ENCODE measurements around the gene ARHGEF9.
A peak's percentile ranks its signal among the peaks of the same experiment; 100 is the strongest.

ARHGEF9 gene

DNA sequence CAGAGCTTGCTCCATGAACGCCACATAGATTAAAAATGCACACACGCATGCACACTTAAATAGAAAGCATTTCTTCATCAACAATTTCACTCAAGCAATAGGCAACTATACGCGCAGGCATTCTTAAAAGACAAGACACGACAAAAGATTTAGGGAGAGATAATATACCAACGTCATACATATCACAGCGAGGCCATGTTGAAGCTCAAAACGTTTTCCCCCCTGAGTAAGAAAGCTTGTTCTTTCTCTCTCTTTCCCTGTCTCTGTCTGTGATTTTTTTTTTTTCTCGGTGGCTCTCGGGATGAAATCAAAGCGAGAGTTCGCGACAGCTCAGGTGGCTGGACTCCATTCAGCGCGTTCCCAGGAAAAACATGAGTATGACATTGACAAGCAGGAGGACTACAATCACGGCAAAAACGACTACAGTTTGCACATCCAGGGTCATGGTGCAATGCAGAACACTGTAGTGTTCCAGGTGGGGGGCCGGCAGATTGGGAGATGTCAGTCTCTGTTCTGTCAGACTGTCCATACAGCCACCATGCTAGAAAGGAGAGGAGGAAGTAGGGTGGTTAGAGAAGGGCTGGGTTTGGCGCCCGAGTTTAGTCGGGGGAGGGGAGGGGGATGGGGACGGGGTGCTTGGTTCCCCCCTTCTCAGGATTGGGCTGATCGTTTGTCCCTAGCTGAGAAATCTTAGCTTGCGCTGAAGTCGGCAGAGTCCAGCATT, 30.7 kb downstream of the ARHGEF9 start:
- Histone ChIP-seq H3K9ac (ENCODE audit: insufficient read length) (peak overlapping the region; percentile 81), H3K4me3 (peak overlapping the region; percentile 91), H3K36me3 (ENCODE audit: insufficient read depth, low read length) (no peaks in the 10 kb centered on the region), H3K27ac (peak overlapping the region; percentile 82), H3K9me3 (ENCODE audit: low read depth, low read length) (no peaks in the 10 kb centered on the region)
- DNase-seq (ENCODE audit: low read depth, low spot score), result no peak
- TF ChIP-seq EZH2 (IDR thresholded peaks at IDR 0.05) (no peak), FOXP2 (optimal IDR thresholded peaks at IDR 0.05; ENCODE audit: control extremely low read depth, extremely low read length, insufficient read depth) (no peak), POLR2AphosphoS5 (IDR thresholded peaks at IDR 0.05; ENCODE audit: borderline replicate concordance, low read depth, low read length) (no peak)

DNA sequence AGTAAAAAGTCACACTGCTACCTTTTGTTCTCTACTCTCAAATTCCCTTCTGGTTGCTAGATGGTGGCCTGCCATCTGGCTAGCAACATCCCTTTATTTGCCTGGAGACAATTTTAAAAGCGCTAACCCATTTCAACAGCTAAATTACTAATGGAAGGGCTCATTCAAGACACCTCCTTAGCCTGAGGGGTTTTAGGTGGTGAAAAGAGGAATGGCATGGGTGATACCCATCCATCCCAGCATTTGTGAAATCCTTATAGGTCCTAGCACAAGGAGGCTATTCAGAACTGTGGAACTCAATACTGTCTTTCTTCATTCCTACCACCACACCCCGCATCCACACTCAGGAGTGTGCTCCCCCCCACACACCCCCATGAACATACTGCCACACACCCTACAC, 33.5 kb downstream of the ARHGEF9 start:
- H3K27ac ChIP-seq, result no peak overlapping the region
- H3K9ac ChIP-seq (ENCODE audit: insufficient read length), result no peak overlapping the region
- H3K36me3 ChIP-seq (ENCODE audit: insufficient read depth, low read length), result no peaks in the 10 kb centered on the region
- H3K4me3 ChIP-seq, result no peak overlapping the region
- H3K9me3 ChIP-seq (ENCODE audit: low read depth, low read length), result no peaks in the 10 kb centered on the region
- TF ChIP-seq POLR2AphosphoS5 (IDR thresholded peaks at IDR 0.05; ENCODE audit: borderline replicate concordance, low read depth, low read length) (no peak), EZH2 (IDR thresholded peaks at IDR 0.05) (no peak), FOXP2 (optimal IDR thresholded peaks at IDR 0.05; ENCODE audit: control extremely low read depth, extremely low read length, insufficient read depth) (no peak)
- no peak for DNase-seq (ENCODE audit: low read depth, low spot score)

DNA sequence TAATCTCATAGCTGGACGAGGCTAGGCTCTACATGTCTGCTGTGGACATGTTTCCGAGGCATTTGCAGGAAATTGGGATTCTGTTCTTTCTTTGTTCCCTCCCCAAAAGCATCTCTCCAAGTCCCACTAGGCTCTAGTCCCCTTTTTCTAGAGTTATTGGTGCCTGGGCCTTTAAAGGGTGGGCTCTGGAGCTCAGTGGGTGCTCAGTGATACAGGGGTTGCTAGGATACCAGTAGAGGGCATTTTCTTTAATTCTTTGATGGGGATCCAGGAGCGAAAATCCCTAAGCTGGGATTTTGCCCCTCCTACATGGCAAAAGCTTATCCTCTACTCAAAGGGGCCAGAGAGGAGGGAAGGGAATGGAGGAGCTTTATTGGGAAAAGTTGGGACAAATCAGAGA, 34.2 kb downstream of the ARHGEF9 start:
- no peaks in the 10 kb centered on the region for H3K36me3 ChIP-seq (ENCODE audit: insufficient read depth, low read length)
- DNase-seq (ENCODE audit: low read depth, low spot score), result no peak
- TF ChIP-seq POLR2AphosphoS5 (IDR thresholded peaks at IDR 0.05; ENCODE audit: borderline replicate concordance, low read depth, low read length) (no peak), EZH2 (IDR thresholded peaks at IDR 0.05) (no peak), FOXP2 (optimal IDR thresholded peaks at IDR 0.05; ENCODE audit: control extremely low read depth, extremely low read length, insufficient read depth) (no peak)
- no peaks in the 10 kb centered on the region for H3K9me3 ChIP-seq (ENCODE audit: low read depth, low read length)
- H3K4me3 ChIP-seq, result no peak overlapping the region
- H3K9ac ChIP-seq (ENCODE audit: insufficient read length), result no peak overlapping the region
- no peak overlapping the region for H3K27ac ChIP-seq

DNA sequence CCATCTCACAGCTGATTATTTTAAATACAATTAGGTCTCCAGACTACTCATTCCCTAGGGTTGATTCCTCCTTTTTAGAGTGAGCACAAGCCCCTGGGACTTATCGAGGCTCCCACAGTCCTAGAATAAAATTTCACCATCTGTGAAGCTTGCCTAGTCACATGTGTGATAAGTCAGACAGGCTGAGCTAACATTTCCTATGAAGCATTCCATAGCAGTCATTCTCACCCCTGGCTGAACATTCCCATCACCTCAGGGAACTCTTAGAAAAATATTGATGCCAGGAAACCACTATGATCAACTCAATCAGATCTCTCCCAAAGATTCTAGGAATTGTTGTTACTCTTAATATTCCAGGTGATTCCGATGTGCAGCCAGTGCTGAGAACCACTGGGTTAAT, 37.7 kb downstream of the ARHGEF9 start:
- DNase-seq (ENCODE audit: low read depth, low spot score), result no peak
- no peak for TF ChIP-seq FOXP2 (optimal IDR thresholded peaks at IDR 0.05; ENCODE audit: control extremely low read depth, extremely low read length, insufficient read depth)
- TF ChIP-seq EZH2 (IDR thresholded peaks at IDR 0.05), result no peak
- no peak for TF ChIP-seq POLR2AphosphoS5 (IDR thresholded peaks at IDR 0.05; ENCODE audit: borderline replicate concordance, low read depth, low read length)
- Histone ChIP-seq H3K4me3 (no peak overlapping the region), H3K27ac (no peak overlapping the region), H3K36me3 (ENCODE audit: insufficient read depth, low read length) (no peaks in the 10 kb centered on the region), H3K9me3 (ENCODE audit: low read depth, low read length) (no peaks in the 10 kb centered on the region), H3K9ac (ENCODE audit: insufficient read length) (no peak overlapping the region)

DNA sequence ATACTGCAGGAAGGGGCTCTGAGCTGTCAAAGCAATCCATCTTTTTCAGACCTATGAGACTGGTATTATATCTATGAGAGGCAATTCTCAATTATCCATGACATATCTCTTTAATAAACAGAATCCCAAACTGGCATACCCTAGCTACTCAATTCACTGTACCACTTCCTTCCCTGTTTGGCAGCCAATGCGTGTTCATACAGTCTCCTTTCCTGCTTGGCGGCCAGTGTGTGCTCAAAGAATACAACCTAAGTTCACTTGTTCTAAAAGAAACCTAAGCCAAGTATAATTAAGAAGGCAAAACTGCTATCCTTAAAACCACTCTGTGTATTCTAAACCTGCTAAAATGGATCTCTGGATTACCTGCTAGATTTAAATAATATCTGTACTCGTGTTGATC, 38.3 kb downstream of the ARHGEF9 start:
- Histone ChIP-seq H3K4me3 (no peak overlapping the region), H3K9me3 (ENCODE audit: low read depth, low read length) (no peaks in the 10 kb centered on the region), H3K36me3 (ENCODE audit: insufficient read depth, low read length) (no peaks in the 10 kb centered on the region), H3K27ac (no peak overlapping the region), H3K9ac (ENCODE audit: insufficient read length) (no peak overlapping the region)
- DNase-seq (ENCODE audit: low read depth, low spot score), result no peak
- TF ChIP-seq POLR2AphosphoS5 (IDR thresholded peaks at IDR 0.05; ENCODE audit: borderline replicate concordance, low read depth, low read length), result no peak
- TF ChIP-seq FOXP2 (optimal IDR thresholded peaks at IDR 0.05; ENCODE audit: control extremely low read depth, extremely low read length, insufficient read depth), result no peak
- TF ChIP-seq EZH2 (IDR thresholded peaks at IDR 0.05), result no peak

DNA sequence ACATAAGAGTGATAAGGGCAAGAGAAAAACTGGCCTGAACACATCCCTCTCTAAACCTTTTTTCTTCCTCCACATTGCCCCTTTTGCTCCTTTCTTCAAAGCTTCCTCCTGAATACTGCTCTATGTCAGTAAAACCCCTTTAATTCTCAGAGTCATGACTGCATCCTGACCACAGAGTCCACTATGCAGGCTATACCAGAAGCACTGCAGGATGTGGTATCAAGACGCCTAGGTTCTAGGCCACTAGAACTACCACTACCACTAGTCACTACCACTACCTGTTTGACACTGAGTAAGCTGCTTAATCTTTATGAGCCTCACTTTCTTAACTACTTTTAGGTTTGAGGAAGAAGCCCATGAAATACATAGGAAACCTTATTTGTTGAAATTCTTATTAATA, 38.7 kb downstream of the ARHGEF9 start:
- Histone ChIP-seq H3K36me3 (ENCODE audit: insufficient read depth, low read length) (no peaks in the 10 kb centered on the region), H3K4me3 (no peak overlapping the region), H3K27ac (no peak overlapping the region), H3K9me3 (ENCODE audit: low read depth, low read length) (no peaks in the 10 kb centered on the region), H3K9ac (ENCODE audit: insufficient read length) (no peak overlapping the region)
- TF ChIP-seq FOXP2 (optimal IDR thresholded peaks at IDR 0.05; ENCODE audit: control extremely low read depth, extremely low read length, insufficient read depth), result no peak
- TF ChIP-seq POLR2AphosphoS5 (IDR thresholded peaks at IDR 0.05; ENCODE audit: borderline replicate concordance, low read depth, low read length), result no peak
- TF ChIP-seq EZH2 (IDR thresholded peaks at IDR 0.05), result no peak
- DNase-seq (ENCODE audit: low read depth, low spot score), result no peak

DNA sequence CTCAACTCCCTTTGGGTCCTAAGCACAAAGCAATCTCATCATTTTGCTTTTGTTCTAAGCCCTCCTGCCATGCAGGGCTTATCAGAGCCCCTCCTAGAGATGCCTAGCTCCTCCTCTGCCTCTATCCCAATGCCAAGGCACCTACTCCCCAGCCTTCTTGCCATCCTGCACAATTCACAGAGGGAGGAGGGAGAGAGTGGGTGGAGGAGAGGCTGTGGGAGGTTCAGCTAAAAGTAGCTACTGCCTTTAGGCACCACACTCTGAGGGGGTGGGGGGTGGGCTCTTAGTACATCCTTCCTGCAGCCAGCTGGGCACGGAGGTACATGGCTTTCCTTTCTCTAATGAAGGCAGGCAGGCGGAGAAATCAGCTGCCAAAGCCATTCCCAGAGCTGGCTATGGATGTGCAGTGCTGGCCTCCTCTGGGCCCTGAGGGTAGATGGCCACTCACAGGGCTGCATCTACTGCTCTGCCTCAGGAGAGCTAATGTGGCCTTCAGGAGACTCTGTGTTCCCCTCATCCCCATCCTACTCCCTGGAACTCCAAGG, 40.1 kb downstream of the ARHGEF9 start:
- DNase-seq (ENCODE audit: low read depth, low spot score), result no peak
- no peaks in the 10 kb centered on the region for H3K9me3 ChIP-seq (ENCODE audit: low read depth, low read length)
- H3K9ac ChIP-seq (ENCODE audit: insufficient read length), result no peak overlapping the region
- no peak overlapping the region for H3K27ac ChIP-seq
- TF ChIP-seq EZH2 (IDR thresholded peaks at IDR 0.05) (no peak), FOXP2 (optimal IDR thresholded peaks at IDR 0.05; ENCODE audit: control extremely low read depth, extremely low read length, insufficient read depth) (no peak), POLR2AphosphoS5 (IDR thresholded peaks at IDR 0.05; ENCODE audit: borderline replicate concordance, low read depth, low read length) (no peak)
- H3K36me3 ChIP-seq (ENCODE audit: insufficient read depth, low read length), result no peaks in the 10 kb centered on the region
- no peak overlapping the region for H3K4me3 ChIP-seq

DNA sequence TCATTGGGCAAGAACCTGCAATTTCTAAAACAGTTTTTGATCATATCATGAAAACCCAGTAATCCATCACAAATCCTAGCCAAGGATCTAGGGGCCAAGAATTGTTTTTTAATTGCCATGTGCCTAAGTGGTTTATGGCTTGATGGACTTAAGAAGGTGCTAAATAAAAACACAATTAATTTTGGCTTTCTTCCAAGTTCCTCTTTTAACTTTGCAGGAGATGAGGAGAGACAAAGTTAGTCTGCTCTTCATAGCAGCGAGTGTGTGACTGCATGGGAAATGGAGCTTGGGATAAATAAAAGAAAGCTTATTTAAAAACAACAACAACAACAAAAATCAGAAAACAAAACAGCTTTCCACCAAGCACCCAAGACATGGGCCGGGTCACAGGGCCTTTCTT, 41.4 kb downstream of the ARHGEF9 start:
- H3K27ac ChIP-seq, result no peak overlapping the region
- no peak overlapping the region for H3K4me3 ChIP-seq
- H3K36me3 ChIP-seq (ENCODE audit: insufficient read depth, low read length), result no peaks in the 10 kb centered on the region
- no peaks in the 10 kb centered on the region for H3K9me3 ChIP-seq (ENCODE audit: low read depth, low read length)
- TF ChIP-seq FOXP2 (optimal IDR thresholded peaks at IDR 0.05; ENCODE audit: control extremely low read depth, extremely low read length, insufficient read depth) (no peak), EZH2 (IDR thresholded peaks at IDR 0.05) (no peak), POLR2AphosphoS5 (IDR thresholded peaks at IDR 0.05; ENCODE audit: borderline replicate concordance, low read depth, low read length) (no peak)
- H3K9ac ChIP-seq (ENCODE audit: insufficient read length), result no peak overlapping the region
- DNase-seq (ENCODE audit: low read depth, low spot score), result no peak

All from SK-N-MC (cell line).